Measurements from ENCODE around the gene SEMA3D. TPM values are rescaled to one million over a fixed set of nuclear protein-coding genes. Genes with fewer than 3 reads are reported as not detected.

The SEMA3D gene
- total and polyA plus RNA-seq, 2 donors (not counting 3 experiments of a cell fraction or from before 2014, with no cell fraction given), result 9.9 to 10.3 TPM

DNA sequence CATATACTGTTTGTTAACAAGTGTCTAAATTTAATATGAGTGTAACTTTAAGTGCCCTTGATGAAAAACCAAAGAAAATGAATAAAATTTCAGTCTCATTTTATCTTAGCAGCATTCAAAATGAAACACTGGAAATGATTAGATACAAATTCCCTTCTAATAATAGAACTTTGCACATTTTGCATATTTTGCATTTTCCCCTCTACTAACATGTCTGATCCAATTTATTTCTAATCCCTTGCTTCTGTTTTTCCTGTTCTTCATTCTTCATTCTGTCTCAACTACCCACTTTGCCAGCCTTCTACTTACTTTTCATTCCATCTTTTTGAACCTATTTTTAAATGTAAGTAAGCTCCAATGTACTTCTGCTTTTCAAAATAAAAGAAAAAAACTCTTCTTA lies 42.7 kb upstream of the SEMA3D start:
- Histone ChIP-seq H2AFZ (ENCODE audit: low read depth, low read length) (no peak overlapping the region), H3K9me3 (replicated peaks; ENCODE audit: control insufficient read depth, insufficient read depth, low read length) (no peaks in the 10 kb centered on the region), H3K4me1 (ENCODE audit: control insufficient read depth, extremely low read depth, insufficient read depth, low read length) (no peaks in the 10 kb centered on the region), H3K4me3 (replicated peaks in 1 of 3; ENCODE audit: insufficient read depth in 1 of 3, low read depth in 1 of 3, low read length in 3 of 3) (no peak overlapping the region), H3K36me3 (ENCODE audit: control insufficient read depth in 2 of 2, extremely low read depth in 1 of 2, insufficient read depth in 2 of 2, low read length in 2 of 2) (no peaks in the 10 kb centered on the region), H3K27ac (ENCODE audit: insufficient read depth, low read depth, low read length) (no peak overlapping the region), H3K79me2 (ENCODE audit: control insufficient read depth, insufficient read depth, low read length) (no peaks in the 10 kb centered on the region), H3K4me2 (ENCODE audit: insufficient read depth, low read length) (no peak overlapping the region), H4K20me1 (replicated peaks; ENCODE audit: control insufficient read depth, extremely low read depth, insufficient read depth, low read length) (no peaks in the 10 kb centered on the region), H3K27me3 (ENCODE audit: control insufficient read depth in 2 of 2, insufficient read depth in 2 of 2, low read length in 2 of 2) (no peaks in the 10 kb centered on the region), H3K9me1 (replicated peaks; ENCODE audit: control insufficient read depth, extremely low read depth, insufficient read depth, low read length) (no peaks in the 10 kb centered on the region), H3K9ac (replicated peaks; ENCODE audit: extremely low read depth, insufficient read depth, low read length) (no peak overlapping the region)
- POLR2A ChIA-PET, result no interaction called here
- intact Hi-C loops (cut with micrococcal nuclease), result no loop called here
- no TSS peak for BruUV-seq (replicated peaks)
- dilution Hi-C loops (cut with MboI; ENCODE audit: extremely low pct_ligation_motif_present, low sequenced_read_pairs), result no loop called here
- TF ChIP-seq POLR2AphosphoS5 (IDR thresholded peaks at IDR 0.05; ENCODE audit: insufficient read depth, low read depth, low read length), result no peak
- TF ChIP-seq FOS (IDR thresholded peaks at IDR 0.05; ENCODE audit: borderline replicate concordance, insufficient read depth, low read length), result no peak
- TF ChIP-seq JUN (IDR thresholded peaks at IDR 0.05; ENCODE audit: borderline replicate concordance, insufficient read depth, insufficient read length, low read depth), result no peak
- no peak for TF ChIP-seq MYC (IDR thresholded peaks at IDR 0.05; ENCODE audit: low read depth, low read length)
- TF ChIP-seq, protein P1, sequence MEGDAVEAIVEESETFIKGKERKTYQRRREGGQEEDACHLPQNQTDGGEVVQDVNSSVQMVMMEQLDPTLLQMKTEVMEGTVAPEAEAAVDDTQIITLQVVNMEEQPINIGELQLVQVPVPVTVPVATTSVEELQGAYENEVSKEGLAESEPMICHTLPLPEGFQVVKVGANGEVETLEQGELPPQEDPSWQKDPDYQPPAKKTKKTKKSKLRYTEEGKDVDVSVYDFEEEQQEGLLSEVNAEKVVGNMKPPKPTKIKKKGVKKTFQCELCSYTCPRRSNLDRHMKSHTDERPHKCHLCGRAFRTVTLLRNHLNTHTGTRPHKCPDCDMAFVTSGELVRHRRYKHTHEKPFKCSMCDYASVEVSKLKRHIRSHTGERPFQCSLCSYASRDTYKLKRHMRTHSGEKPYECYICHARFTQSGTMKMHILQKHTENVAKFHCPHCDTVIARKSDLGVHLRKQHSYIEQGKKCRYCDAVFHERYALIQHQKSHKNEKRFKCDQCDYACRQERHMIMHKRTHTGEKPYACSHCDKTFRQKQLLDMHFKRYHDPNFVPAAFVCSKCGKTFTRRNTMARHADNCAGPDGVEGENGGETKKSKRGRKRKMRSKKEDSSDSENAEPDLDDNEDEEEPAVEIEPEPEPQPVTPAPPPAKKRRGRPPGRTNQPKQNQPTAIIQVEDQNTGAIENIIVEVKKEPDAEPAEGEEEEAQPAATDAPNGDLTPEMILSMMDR (IDR thresholded peaks at IDR 0.05; ENCODE audit: extremely low read depth in 1 of 2, insufficient read depth in 1 of 2, low read depth in 1 of 2, low read length in 2 of 2), result no peak
- no peak for TF ChIP-seq EZH2 (IDR thresholded peaks at IDR 0.05; ENCODE audit: borderline replicate concordance, low read depth, low read length, severe bottlenecking)
- no peak for TF ChIP-seq MAX (IDR thresholded peaks at IDR 0.05; ENCODE audit: insufficient read depth, insufficient read length)
- TF ChIP-seq GATA2 (IDR thresholded peaks at IDR 0.05; ENCODE audit: insufficient read depth, insufficient read length, low read depth, low read length), result no peak
- TF ChIP-seq POLR2A (IDR thresholded peaks at IDR 0.05; ENCODE audit: low read depth, low read length), result no peak
- CTCF ChIA-PET, result no interaction called here
- DNase-seq (ENCODE audit: low read depth, low spot score), result no peak
- no peak for FAIRE-seq

Data from endothelial cell of umbilical vein (primary cell).